Stimulated activated effector memory CD8-positive, alpha-beta T cell treated with anti-CD3 and anti-CD28 coated beads, Interleukin-12 subunit alpha, Interleukin-12 subunit beta, amount 100 ng/mL, for 72 hours (primary cell): ENCODE measurements around the gene MYO1B.
A peak's percentile ranks its signal among the peaks of the same experiment; 100 is the strongest.

ENCODE experiments used
- ATAC-seq: fragments of 150-1000 bp; cut with Tn5 transposase; 2 replicates; pipeline ENCODE4 v1.10.0; 2021
- DNase-seq, 2 donors: peaks; one replicate each; pipeline ENCODE4 v3.0.0; 2021 to 2022; ENCODE audit warnings: low spot score in 2 of 2
- H3K27ac Mint-ChIP-seq: one replicate; pipeline ENCODE4 v1.8.0; 2022; ENCODE audit warnings: mild to moderate bottlenecking, mixed read lengths
- H3K36me3 Mint-ChIP-seq: one replicate; pipeline ENCODE4 v1.8.0; 2022; ENCODE audit warnings: mild to moderate bottlenecking, mixed read lengths
- H3K4me1 Mint-ChIP-seq: one replicate; pipeline ENCODE4 v1.8.0; 2022; ENCODE audit warnings: mixed read lengths
- H3K4me3 Mint-ChIP-seq: one replicate; pipeline ENCODE4 v1.8.0; 2022; ENCODE audit warnings: mild to moderate bottlenecking, mixed read lengths
- H3K9me3 Mint-ChIP-seq: one replicate; pipeline ENCODE4 v1.8.0; 2022; ENCODE audit warnings: mixed read lengths

MYO1B gene

DNA sequence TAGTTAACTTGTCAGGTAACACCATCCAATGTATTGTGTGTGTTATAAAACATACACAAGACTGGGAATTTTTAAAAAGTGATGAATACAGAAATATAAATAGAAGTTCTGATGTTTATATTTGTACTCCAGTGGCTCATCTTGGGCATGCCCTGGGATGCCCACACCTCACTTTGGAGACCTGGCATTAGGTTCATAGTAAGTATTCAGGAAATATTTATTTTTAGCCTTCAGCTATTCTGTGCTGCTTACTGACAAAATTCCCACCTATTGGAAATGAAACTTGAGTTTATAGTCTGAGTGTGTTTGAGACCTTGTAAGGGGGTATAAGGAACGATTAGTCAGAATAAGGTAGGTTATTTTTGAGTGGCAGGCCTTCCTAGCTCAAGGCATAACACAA lies 67.5 kb downstream of the MYO1B start:
- no peaks in the 10 kb centered on the region for H3K36me3 Mint-ChIP-seq
- H3K9me3 Mint-ChIP-seq, result no peaks in the 10 kb centered on the region
- no peak overlapping the region for H3K4me3 Mint-ChIP-seq
- H3K27ac Mint-ChIP-seq, result no peak overlapping the region
- ATAC-seq, result no peak
- DNase-seq, result no peak
- H3K4me1 Mint-ChIP-seq, result no peaks in the 10 kb centered on the region

DNA sequence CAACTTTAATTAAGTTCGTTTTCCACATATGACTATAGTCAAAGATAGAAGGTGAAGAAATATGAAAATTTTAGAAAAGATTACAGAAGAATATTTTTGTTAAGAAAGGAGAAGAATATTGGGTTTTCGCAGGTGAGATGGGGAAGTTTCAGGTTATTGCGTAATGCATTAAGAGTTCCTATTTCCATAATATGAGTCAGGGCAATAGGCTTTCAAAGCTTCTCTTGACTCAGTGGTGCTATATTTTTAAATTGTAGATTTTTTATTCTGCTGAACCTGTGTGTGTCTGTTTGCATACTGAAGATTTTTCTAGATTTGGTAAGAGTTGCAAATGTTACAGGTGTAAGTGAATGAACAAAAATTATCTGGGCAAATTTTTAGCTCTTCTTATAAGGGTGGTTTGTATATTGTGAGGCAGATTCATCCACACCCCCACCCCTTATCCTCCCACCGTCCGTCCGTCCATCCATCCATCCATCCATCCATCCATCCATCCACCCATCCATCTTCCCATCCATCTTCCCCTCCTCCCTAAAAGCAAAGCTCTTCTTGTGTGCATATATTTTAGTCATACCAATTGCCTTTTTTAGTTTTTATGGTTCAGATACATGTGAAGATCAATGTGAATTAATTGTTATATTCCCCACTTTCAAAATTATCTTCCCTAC lies 69.6 kb downstream of the MYO1B start:
- ATAC-seq (no peak), DNase-seq (no peak)
- Mint-ChIP-seq H3K4me1 (no peaks in the 10 kb centered on the region), H3K9me3 (no peaks in the 10 kb centered on the region), H3K27ac (no peak overlapping the region), H3K36me3 (no peaks in the 10 kb centered on the region), H3K4me3 (no peak overlapping the region)

DNA sequence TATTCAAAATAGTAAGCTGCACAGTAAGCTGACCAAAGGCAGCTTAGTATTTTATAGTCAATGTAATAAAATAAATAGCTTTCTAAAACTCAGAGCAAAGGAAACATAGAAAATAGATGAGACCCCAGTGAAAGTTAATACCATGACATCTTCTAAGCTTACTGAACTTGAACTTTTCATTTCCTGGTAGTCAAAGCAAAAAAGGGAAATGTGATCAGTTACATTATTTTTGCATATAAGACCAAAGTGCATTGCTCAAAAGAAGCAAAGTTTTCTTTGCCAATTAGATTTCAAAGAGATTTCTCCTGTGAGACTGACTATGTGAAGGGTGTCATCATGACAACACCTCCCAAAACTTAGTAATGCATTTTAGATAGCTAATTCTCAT lies 70.2 kb downstream of the MYO1B start:
- H3K4me1 Mint-ChIP-seq, result no peaks in the 10 kb centered on the region
- H3K36me3 Mint-ChIP-seq, result no peaks in the 10 kb centered on the region
- H3K9me3 Mint-ChIP-seq, result no peaks in the 10 kb centered on the region
- no peak overlapping the region for H3K27ac Mint-ChIP-seq
- ATAC-seq, result no peak
- DNase-seq, result no peak
- H3K4me3 Mint-ChIP-seq, result no peak overlapping the region

DNA sequence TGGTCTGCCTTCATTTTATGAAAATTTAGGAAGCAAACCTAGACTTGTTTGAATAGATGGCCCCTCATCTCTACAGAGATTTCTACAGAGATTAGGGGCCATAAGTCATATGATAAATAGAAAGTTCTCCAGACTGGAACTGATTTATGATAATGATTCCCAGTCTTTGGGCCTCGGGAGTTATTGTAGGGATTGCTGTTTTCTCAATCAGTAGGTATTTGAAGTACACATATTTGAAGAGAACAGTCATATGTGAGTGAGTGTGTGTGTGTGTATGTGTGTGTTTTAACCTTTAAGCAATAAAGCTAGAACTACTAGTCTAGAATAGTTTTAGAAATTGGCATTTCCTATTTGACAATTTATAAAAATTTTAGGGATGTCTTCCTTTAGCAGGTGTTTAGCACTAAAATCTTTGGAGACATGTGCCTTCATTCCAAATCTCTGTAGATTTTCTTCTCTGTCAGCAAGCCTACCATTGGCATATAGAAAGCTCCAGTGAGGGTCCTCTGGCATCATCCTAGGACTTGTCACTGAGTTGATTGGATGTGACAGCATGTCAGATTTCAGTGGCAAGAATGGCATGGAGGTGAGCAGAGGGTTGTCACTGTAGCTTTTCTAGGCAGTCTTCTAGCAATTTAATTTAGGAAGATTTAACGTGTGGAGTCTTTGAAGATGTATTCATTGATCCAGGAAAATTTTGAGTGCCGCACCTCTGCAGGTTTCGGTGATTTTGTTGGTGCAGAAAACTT lies 71.2 kb downstream of the MYO1B start:
- H3K36me3 Mint-ChIP-seq, result no peaks in the 10 kb centered on the region
- no peak for ATAC-seq
- H3K27ac Mint-ChIP-seq, result no peak overlapping the region
- H3K9me3 Mint-ChIP-seq, result no peaks in the 10 kb centered on the region
- no peaks in the 10 kb centered on the region for H3K4me1 Mint-ChIP-seq
- DNase-seq, result no peak
- H3K4me3 Mint-ChIP-seq, result no peak overlapping the region

DNA sequence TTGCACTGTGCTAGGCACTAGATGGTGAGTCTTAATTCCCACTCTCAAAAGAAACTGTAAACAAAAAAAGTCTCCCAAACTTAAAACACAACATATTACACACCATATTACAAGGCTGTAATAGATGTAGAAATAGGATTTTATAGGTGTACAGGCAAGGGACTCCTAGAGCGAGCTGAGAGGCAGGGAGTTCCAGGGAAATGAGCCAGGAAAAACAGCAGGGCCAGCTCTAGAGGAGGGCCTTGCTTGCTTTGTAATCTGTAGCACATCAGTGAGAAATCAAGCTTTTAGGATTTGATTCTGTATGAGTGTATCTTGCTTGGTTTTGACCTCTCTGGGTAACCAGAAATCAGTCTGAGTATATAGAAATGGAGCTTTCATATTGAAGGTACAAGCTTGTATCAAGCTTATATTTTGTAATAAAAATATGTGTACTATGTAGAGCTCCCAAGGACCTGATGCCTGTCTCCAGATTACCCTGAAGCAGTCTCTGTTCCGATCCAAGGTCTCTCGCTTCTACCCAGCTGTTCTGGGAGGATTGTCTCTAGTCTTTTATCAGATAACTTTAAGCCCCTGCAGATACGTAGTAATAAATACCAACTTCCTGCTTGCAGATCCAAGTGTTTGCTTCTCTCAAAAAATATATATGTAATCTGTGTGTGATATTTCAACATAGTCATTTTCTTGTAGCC lies 73.0 kb downstream of the MYO1B start:
- H3K9me3 Mint-ChIP-seq, result no peaks in the 10 kb centered on the region
- ATAC-seq (no peak), DNase-seq (no peak)
- H3K4me1 Mint-ChIP-seq, result peaks cover 14% of the 10 kb centered on the region
- no peaks in the 10 kb centered on the region for H3K36me3 Mint-ChIP-seq
- no peak overlapping the region for H3K4me3 Mint-ChIP-seq
- H3K27ac Mint-ChIP-seq, result no peak overlapping the region

DNA sequence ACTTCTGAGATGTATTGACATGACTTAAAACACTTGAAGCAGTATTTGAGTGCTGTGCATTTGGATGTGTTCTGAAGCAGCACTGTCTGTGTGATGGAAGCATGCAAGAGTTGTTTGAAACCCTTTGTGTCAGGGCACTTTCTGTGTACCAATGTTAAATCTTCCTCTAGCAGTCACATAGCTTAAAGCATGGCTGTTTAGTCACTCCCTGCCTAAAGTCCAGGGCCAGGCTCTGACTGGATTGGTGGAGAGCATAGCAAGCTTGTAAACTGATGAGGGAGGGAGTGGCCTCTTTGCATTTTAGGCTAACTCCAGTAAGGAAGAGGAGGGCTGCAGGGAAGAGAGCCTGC lies 73.5 kb downstream of the MYO1B start:
- Mint-ChIP-seq H3K9me3 (no peaks in the 10 kb centered on the region), H3K4me3 (no peak overlapping the region), H3K27ac (no peak overlapping the region), H3K4me1 (peaks cover 14% of the 10 kb centered on the region), H3K36me3 (no peaks in the 10 kb centered on the region)
- DNase-seq, result no peak
- ATAC-seq, result no peak

DNA sequence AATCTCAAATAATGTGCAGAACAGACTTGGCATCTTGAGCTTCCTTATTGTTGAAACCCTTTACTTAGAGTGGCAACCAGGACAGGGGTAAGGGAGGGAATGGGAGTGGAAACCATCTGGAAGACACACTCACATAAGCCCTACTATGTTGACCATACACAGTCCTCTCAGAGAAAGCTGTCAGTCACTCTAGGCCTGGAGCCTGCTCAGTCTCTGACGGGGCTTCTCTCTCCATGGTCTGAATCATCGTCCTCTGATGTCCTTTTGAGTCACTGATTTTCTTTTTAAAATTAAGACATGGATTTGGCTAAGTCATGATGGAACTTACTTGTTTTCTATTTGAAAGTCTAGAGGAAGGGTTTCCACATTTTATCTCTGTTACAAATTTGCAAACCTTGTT lies 74.0 kb downstream of the MYO1B start:
- Mint-ChIP-seq H3K36me3 (no peaks in the 10 kb centered on the region), H3K27ac (no peak overlapping the region), H3K4me1 (peaks cover 14% of the 10 kb centered on the region), H3K9me3 (no peaks in the 10 kb centered on the region), H3K4me3 (no peak overlapping the region)
- ATAC-seq (peak; percentile 48), DNase-seq (no peak)

DNA sequence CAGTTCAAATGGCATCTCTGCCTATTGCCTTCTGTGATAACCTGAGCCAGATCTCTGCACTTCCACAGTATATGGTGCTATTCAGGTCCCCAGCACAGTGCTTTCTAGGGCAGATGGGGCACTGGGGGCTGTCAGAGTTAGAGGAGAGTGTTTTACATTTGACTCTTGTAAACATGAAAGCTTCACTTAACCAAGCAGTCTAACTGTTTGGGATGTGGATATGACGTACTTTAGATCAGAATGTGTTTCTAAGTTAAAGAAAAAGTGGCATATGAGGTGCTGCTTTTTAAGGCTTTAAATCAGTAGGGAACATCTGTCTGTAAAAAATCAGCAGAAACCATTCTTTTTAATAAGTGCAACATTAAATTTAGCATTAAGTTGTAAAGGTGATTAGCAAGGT lies 75.7 kb downstream of the MYO1B start:
- no peak for ATAC-seq
- no peak overlapping the region for H3K27ac Mint-ChIP-seq

DNA sequence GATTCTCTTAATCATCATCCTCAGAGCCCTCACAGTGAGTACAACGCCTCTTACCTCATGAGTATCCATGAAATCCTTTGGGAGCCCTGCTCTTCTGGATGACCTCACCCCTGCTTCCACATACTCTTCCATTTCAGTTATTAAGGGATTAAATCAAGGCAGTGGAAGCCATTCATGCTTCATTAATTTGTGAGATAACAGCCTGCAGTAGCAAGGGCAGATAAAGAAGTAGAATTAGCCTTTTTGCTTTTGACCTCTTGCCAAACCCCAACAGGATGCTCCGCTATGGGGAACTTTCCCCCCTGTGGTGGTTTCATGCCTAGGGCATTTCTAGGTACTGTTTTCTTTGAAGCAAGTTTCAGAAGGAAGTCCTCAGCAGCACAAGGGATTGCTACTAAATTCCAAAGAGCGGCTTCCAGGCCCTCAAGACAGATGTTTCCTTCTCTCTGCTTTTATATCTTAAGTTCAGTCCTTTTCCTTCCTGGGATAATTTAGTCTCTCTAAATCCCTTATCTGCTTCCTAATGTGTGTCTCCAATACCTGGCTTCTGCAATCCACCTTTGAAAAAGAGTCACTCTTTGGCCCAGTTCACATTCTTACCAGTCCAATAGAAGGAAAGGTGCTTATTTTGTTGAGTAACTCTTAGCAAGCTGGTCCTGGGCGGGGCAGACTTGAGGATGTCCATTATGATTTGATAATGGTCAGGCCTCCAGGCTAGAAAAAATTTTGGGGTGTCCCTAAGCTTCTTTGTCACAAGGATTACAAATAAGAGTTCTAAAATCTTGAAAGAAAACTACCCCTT lies 76.9 kb downstream of the MYO1B start:
- H3K4me1 Mint-ChIP-seq, result peaks cover 14% of the 10 kb centered on the region
- H3K4me3 Mint-ChIP-seq, result no peak overlapping the region
- DNase-seq, result no peak
- no peak for ATAC-seq
- no peaks in the 10 kb centered on the region for H3K9me3 Mint-ChIP-seq
- no peaks in the 10 kb centered on the region for H3K36me3 Mint-ChIP-seq
- H3K27ac Mint-ChIP-seq, result no peak overlapping the region

More for the DNA sequence above, 75.7 kb downstream of the MYO1B start:
- H3K4me3 Mint-ChIP-seq, result no peak overlapping the region
- no peaks in the 10 kb centered on the region for H3K9me3 Mint-ChIP-seq
- peaks cover 14% of the 10 kb centered on the region for H3K4me1 Mint-ChIP-seq
- no peaks in the 10 kb centered on the region for H3K36me3 Mint-ChIP-seq
- no peak for DNase-seq

DNA sequence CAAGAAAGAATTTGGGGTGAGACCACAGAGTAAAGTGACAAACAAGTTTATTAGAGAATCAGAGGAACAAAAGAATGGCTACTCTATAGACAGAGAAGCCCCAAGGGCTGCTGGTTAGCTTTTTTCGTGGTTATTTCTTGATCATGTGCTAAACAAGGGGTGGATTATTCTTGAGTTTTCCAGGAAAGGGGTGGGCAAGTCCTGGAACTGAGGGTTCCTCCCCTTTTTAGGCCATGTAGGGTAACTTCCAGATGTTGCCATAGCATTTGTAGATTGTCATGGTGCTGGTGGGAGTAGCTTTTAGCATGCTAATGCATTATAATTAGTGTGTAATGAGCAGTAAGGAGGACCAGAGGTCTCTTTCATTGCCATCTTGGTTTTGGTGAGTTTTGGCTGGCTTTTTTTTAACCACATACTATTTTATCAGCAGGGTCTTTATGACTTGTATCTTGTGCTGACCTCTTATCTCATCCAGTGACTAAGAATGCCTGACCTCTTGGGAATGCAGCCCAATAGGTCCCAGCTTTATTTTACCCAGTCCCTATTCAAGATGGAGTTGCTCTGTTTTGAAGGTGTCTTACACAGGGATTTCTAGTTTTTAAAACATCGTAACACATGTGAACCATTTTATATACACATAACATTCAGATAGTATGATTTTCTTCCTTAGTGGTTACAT lies 77.8 kb downstream of the MYO1B start:
- no peaks in the 10 kb centered on the region for H3K36me3 Mint-ChIP-seq
- H3K27ac Mint-ChIP-seq, result no peak overlapping the region
- DNase-seq (no peak), ATAC-seq (no peak)
- H3K9me3 Mint-ChIP-seq, result no peaks in the 10 kb centered on the region
- no peak overlapping the region for H3K4me3 Mint-ChIP-seq
- H3K4me1 Mint-ChIP-seq, result peaks cover 14% of the 10 kb centered on the region

DNA sequence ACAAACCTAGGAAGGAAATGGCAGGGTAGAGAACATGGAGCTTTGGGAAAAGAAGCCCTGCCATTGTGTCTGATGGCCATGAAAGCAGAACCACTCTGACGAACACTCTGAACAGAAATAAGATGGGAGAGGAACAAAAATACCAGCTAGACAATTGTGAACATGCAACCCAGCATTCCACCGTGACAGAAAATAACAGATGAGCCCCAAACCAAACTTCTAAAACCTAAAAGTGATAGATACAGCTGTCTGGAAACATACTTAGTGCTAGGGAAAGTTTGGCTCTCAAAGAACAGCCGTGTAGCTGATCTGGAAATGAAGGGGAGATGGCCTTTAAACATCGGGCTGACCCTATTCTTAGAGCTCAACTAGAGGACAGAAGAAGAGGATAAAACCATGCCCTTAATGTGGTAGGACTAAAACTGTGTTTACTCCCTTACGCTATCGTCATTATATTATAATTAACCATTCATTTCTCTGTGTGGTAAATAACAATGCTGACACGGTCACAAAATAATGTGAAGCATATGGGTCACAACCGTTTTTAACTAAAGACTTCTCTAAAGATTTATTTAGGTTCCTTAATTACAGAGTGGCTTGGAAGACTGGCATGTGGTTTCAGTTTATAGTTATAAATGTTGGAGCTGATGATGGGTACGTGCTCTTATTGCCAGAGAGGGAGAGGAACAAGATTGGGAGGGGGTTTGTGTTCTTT lies 80.6 kb downstream of the MYO1B start:
- no peak overlapping the region for H3K27ac Mint-ChIP-seq
- no peak for ATAC-seq

DNA sequence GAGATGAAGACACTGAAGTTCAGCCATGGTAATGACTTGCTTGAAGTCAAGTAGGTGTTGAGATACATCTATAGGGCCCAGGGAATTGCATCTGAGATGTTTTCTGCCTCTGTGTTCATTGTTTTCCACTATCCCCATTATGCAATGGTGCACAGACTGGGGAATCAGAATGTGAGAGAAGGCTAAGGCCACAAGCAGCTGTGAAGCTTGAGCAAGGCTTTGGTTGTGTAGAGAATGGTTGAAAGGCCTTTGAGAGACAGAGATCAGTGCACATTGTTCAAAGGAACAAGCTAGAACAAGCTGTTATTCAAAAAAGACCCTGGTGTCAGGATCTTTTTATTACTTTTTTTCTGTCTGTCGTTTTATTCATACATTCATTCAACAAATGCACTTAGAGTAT lies 82.3 kb downstream of the MYO1B start:
- DNase-seq, result no peak
- H3K9me3 Mint-ChIP-seq, result no peaks in the 10 kb centered on the region
- H3K4me3 Mint-ChIP-seq, result no peak overlapping the region
- peaks cover 4% of the 10 kb centered on the region for H3K4me1 Mint-ChIP-seq
- no peak for ATAC-seq
- H3K27ac Mint-ChIP-seq, result no peak overlapping the region
- no peaks in the 10 kb centered on the region for H3K36me3 Mint-ChIP-seq

More for the DNA sequence above, 80.6 kb downstream of the MYO1B start:
- H3K36me3 Mint-ChIP-seq, result no peaks in the 10 kb centered on the region
- H3K4me1 Mint-ChIP-seq, result peaks cover 14% of the 10 kb centered on the region
- no peak overlapping the region for H3K4me3 Mint-ChIP-seq
- H3K9me3 Mint-ChIP-seq, result no peaks in the 10 kb centered on the region
- DNase-seq, result no peak

DNA sequence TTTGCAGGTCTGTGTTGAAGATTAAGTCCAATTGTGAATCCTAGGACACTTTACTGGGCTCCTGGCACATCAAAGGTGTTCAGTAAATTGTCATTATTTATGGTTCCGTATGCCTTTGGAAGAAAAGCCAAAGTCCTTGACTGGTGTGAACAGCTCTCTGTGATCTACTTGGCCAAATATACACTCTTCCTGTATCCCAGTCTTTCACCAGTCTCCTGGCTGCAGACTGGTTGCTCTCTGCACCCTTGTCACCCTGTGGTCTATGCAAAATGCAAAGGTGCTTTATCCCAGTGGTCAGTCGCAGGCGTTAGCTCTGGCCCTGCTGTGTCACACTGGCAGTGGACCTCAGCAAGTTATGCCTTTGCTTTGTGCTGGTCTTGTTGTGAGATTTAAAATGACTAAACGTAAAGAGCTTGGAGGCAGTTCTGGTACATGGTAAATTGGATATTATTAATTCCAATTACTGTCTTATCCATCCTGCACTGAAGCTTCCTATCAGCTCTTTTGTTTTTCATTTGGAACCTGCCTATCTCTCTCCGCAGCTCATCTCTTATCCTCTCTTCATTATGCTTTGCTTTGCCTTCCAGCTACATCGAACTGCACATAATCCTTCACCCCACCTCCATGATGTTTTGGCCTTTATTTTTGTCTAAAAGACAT lies 83.1 kb downstream of the MYO1B start:
- Mint-ChIP-seq H3K36me3 (no peaks in the 10 kb centered on the region), H3K27ac (no peak overlapping the region), H3K9me3 (no peaks in the 10 kb centered on the region), H3K4me3 (no peak overlapping the region), H3K4me1 (peaks cover under 1% of the 10 kb centered on the region)
- DNase-seq (no peak), ATAC-seq (no peak)

DNA sequence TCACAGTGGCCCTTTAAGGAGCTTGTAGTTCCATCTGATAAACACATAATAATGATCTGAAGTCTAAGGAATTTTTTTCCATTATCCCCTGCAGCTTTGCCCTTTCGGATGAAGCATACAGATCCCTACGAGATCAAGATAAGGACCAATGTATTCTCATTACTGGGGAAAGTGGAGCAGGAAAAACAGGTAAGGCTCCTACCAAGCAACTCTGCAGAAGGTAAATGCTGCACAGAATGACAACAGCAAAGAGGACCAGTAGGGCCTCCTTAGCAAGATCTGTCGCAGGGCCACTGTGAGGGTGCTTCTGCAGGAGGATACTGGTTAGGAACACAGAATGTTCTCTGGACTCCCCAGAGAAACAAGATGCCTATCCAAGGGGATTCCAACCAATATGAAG lies 84.6 kb downstream of the MYO1B start:
- H3K4me1 Mint-ChIP-seq, result peaks cover 5% of the 10 kb centered on the region
- DNase-seq (no peak), ATAC-seq (no peak)
- no peaks in the 10 kb centered on the region for H3K36me3 Mint-ChIP-seq
- H3K9me3 Mint-ChIP-seq, result no peaks in the 10 kb centered on the region
- no peak overlapping the region for H3K4me3 Mint-ChIP-seq
- H3K27ac Mint-ChIP-seq, result no peak overlapping the region
